Suprapubic skin (tissue), 4 donors: Measurements from ENCODE around the gene CYTH1.

Experiments used
- CTCF ChIP-seq, 2 donors: fragments of 200-600 bp in 1 of 2; fragments of 450-650 bp in 1 of 2; sonication (generic) in 1 of 2; IDR thresholded peaks; one replicate each; pipeline ENCODE4 v1.5.1; 2016 to 2019; ENCODE audit warnings: antibody characterized with exemption in 2 of 2, mild to moderate bottlenecking in 1 of 2, moderate library complexity in 1 of 2
- EP300 ChIP-seq: sonication (generic); formaldehyde crosslinking; IDR thresholded peaks from one replicate; pipeline ENCODE4 v1.6.1; 2017; ENCODE audit warnings: antibody characterized with exemption
- POLR2AphosphoS5 ChIP-seq, 3 donors: sonication (generic); formaldehyde crosslinking; IDR thresholded peaks; one replicate each; pipeline ENCODE4 v1.6.1; 2017; ENCODE audit warnings: antibody characterized with exemption in 3 of 3

- TF ChIP-seq CTCF (IDR thresholded peaks at IDR 0.05) (no peak), POLR2AphosphoS5 (IDR thresholded peaks at IDR 0.05) (peak in 2 of 3 donors; percentile 36 to 54), EP300 (no peak)
Observed at GRCh38 chr17:78804777-78805176, 22.7 kb upstream of the CYTH1 start.
